ENCODE data around the gene HES5. TPM values are rescaled to one million over a fixed set of nuclear protein-coding genes. Genes with fewer than 3 reads are reported as not detected.

The HES5 gene
- polyA plus RNA-seq, 1 donor from 2014 or later: 0.81 TPM

GRCh38 chr1:2509589-2509988, 20.5 kb downstream of the HES5 start:
- H4K20me1 ChIP-seq (ENCODE audit: insufficient read depth): no peaks in the 10 kb centered on the region
- H3K79me2 ChIP-seq (replicated peaks; ENCODE audit: insufficient read depth, low read length): no peaks in the 10 kb centered on the region
- no peak for TF ChIP-seq RAD21 (conservative IDR thresholded peaks at IDR 0.05)
- TF ChIP-seq TAF1 (IDR thresholded peaks at IDR 0.05; ENCODE audit: low read depth): no peak
- no peak for TF ChIP-seq REST (IDR thresholded peaks at IDR 0.05; ENCODE audit: borderline replicate concordance)
- no peak for TF ChIP-seq POLR2AphosphoS5 (IDR thresholded peaks at IDR 0.05)
- TF ChIP-seq SMC3 (conservative IDR thresholded peaks at IDR 0.05; ENCODE audit: poor library complexity): no peak
- TF ChIP-seq CTCF (IDR thresholded peaks at IDR 0.05; ENCODE audit: poor library complexity, severe bottlenecking): no peak
- TF ChIP-seq MXI1 (conservative IDR thresholded peaks at IDR 0.05; ENCODE audit: poor library complexity, severe bottlenecking): no peak
- no peak for TF ChIP-seq EZH2 (IDR thresholded peaks at IDR 0.05; ENCODE audit: borderline replicate concordance, insufficient read depth, low read length, poor library complexity, severe bottlenecking)
- no peak for TF ChIP-seq EP300 (conservative IDR thresholded peaks at IDR 0.05; ENCODE audit: poor library complexity, severe bottlenecking)
- H3K9me2 ChIP-seq (ENCODE audit: insufficient read depth, low read length): no peaks in the 10 kb centered on the region
- H3K9me3 ChIP-seq (ENCODE audit: low read length): no peaks in the 10 kb centered on the region
- no peak overlapping the region for H3K27ac ChIP-seq (ENCODE audit: low read length)
- H2AFZ ChIP-seq (ENCODE audit: low read depth, low read length): no peak overlapping the region
- H3K36me3 ChIP-seq (ENCODE audit: insufficient read depth, low read length): no peaks in the 10 kb centered on the region
- H3K9ac ChIP-seq (ENCODE audit: low read length): no peak overlapping the region
- no peak overlapping the region for H3K4me3 ChIP-seq (ENCODE audit: low read length)
- no peak overlapping the region for H3K4me2 ChIP-seq (ENCODE audit: low read length)
- no peaks in the 10 kb centered on the region for H3F3A ChIP-seq (ENCODE audit: insufficient read depth, low read length, poor library complexity, severe bottlenecking)
- no peaks in the 10 kb centered on the region for H3K27me3 ChIP-seq (ENCODE audit: insufficient read depth, low read depth, low read length)

- Histone ChIP-seq H3K9me3 (ENCODE audit: low read length) (no peaks in the 10 kb centered on the region), H3K27ac (ENCODE audit: low read length) (no peak overlapping the region), H3K79me2 (replicated peaks; ENCODE audit: insufficient read depth, low read length) (no peaks in the 10 kb centered on the region), H3K4me3 (ENCODE audit: low read length) (no peak overlapping the region), H4K20me1 (ENCODE audit: insufficient read depth) (no peaks in the 10 kb centered on the region), H3K9ac (ENCODE audit: low read length) (no peak overlapping the region), H3K36me3 (ENCODE audit: insufficient read depth, low read length) (no peaks in the 10 kb centered on the region), H3F3A (ENCODE audit: insufficient read depth, low read length, poor library complexity, severe bottlenecking) (no peaks in the 10 kb centered on the region), H3K4me2 (ENCODE audit: low read length) (no peak overlapping the region), H3K9me2 (ENCODE audit: insufficient read depth, low read length) (no peaks in the 10 kb centered on the region), H3K27me3 (ENCODE audit: insufficient read depth, low read depth, low read length) (no peaks in the 10 kb centered on the region), H2AFZ (ENCODE audit: low read depth, low read length) (no peak overlapping the region)
- no peak for TF ChIP-seq MXI1 (conservative IDR thresholded peaks at IDR 0.05; ENCODE audit: poor library complexity, severe bottlenecking)
- TF ChIP-seq CTCF (IDR thresholded peaks at IDR 0.05; ENCODE audit: poor library complexity, severe bottlenecking): no peak
- no peak for TF ChIP-seq EP300 (conservative IDR thresholded peaks at IDR 0.05; ENCODE audit: poor library complexity, severe bottlenecking)
- TF ChIP-seq EZH2 (IDR thresholded peaks at IDR 0.05; ENCODE audit: borderline replicate concordance, insufficient read depth, low read length, poor library complexity, severe bottlenecking): no peak
- TF ChIP-seq SMC3 (conservative IDR thresholded peaks at IDR 0.05; ENCODE audit: poor library complexity): no peak
Observed at GRCh38 chr1:2508751-2509150, 21.3 kb downstream of the HES5 start.
